ENCODE measurements around the gene SLC22A31.

SLC22A31 gene

GRCh38 chr16:89217138-89217387 lies 16.7 kb upstream of the SLC22A31 start:
- H3K4me3 ChIP-seq (ENCODE audit: control insufficient read depth, low read depth, low read length) = peak overlapping the region; percentile 86
- no peak for TF ChIP-seq CTCF (conservative IDR thresholded peaks at IDR 0.05; ENCODE audit: control insufficient read depth, insufficient read depth, low read depth, low read length)
- DNase-seq (ENCODE audit: low read depth) = no peak

- peak overlapping the region; percentile 86 for H3K4me3 ChIP-seq (ENCODE audit: control insufficient read depth, low read depth, low read length)
- peak; percentile 58 for TF ChIP-seq CTCF (conservative IDR thresholded peaks at IDR 0.05; ENCODE audit: control insufficient read depth, insufficient read depth, low read depth, low read length)
- DNase-seq (ENCODE audit: low read depth) = peak; percentile 78
These were observed 16.2 kb upstream of the SLC22A31 start for GRCh38 chr16:89216315-89217137.

DNA sequence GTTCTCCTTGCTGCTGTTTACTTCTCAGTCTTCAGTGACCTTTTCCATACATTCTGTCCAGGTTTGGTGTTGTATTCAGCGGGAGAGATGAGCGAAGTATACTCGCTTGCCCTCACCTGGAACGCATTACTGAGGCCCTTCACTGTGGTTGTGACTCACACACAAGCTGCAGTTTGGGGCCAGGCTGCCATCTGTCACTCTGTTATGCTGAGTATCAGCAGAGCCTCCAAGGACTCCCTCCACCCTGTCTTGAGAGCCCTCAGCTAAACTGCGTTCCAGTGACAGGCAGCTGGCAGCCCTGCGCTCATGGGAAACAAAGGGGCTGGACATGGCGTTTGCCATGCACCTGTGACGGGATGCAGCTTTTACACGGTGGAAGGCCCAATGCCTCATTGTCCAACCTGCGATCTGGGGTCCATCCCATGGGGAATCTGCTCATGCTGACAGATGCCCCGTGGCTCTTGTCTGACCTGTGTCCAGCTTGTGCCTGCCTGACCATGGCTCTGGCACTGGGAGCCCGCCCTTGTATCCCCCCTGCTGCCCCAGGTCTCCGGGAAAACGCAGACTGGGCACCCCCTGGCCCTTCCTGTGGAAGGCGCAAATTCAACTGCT lies 10.7 kb upstream of the SLC22A31 start:
- DNase-seq (ENCODE audit: low read depth) = peak; percentile 46
- TF ChIP-seq CTCF (conservative IDR thresholded peaks at IDR 0.05; ENCODE audit: control insufficient read depth, insufficient read depth, low read depth, low read length) = no peak
- H3K4me3 ChIP-seq (ENCODE audit: control insufficient read depth, low read depth, low read length) = no peak overlapping the region

DNA sequence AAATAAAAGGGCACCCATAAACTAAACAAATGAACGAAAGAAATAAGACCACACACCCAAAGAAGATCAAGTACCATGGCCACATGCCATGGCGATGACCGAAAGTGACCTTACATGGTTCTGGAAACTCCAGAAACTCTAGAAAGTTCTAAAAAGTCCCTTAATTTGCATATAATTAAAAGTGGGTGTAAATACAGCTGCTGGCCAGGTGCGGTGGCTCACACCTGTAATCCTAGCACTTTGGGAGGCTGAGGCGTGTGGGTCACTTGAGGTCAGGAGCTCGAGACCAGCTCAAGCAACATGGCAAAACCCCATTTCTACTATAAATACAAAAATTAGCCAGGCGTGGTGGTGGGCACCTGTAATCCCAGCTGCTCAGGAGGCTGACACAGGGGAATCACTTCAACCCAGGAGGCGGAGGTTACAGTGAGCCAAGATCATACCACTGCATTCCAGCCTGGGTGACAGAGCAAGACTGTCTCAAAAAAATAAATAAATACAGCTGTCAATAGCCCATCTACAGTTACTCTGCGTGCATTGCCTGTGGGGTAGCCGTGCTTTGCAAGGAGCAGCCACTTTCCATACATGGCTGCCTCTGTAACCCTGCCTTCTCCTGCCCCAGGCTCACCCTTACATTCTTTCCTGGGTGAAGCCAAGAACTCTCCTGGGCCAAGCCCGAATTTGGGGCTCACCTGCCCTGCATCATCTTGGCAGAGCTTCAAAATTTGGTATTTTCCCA lies 10.0 kb upstream of the SLC22A31 start:
- TF ChIP-seq CTCF (conservative IDR thresholded peaks at IDR 0.05; ENCODE audit: control insufficient read depth, insufficient read depth, low read depth, low read length) = no peak
- no peak for DNase-seq (ENCODE audit: low read depth)
- H3K4me3 ChIP-seq (ENCODE audit: control insufficient read depth, low read depth, low read length) = no peak overlapping the region

GRCh38 chr16:89209522-89210044 lies 9.2 kb upstream of the SLC22A31 start:
- H3K4me3 ChIP-seq (ENCODE audit: control insufficient read depth, low read depth, low read length) = no peak overlapping the region
- TF ChIP-seq CTCF (conservative IDR thresholded peaks at IDR 0.05; ENCODE audit: control insufficient read depth, insufficient read depth, low read depth, low read length) = no peak
- no peak for DNase-seq (ENCODE audit: low read depth)

DNA sequence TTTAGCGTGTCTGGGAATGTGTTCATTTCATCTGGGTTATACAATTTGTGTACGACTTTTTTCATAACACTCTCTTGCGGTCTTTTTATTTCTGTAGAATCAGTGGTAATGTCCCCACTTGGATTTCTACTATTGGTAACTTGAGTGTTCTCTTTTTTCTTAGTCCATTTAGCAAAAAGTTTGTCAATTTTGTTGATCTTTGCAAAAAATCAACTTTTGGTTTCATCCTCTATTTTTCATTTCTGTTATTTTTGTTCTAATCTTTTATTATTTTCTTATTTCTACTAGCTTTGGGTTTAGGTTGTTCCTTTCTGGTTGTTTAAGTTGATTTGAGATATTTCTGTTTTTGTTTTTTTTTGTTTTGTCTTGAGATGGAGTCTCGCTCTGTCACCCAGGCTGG lies 7.7 kb upstream of the SLC22A31 start:
- H3K4me3 ChIP-seq (ENCODE audit: control insufficient read depth, low read depth, low read length) = no peak overlapping the region
- TF ChIP-seq CTCF (conservative IDR thresholded peaks at IDR 0.05; ENCODE audit: control insufficient read depth, insufficient read depth, low read depth, low read length) = no peak
- no peak for DNase-seq (ENCODE audit: low read depth)
